ENCODE data around the gene ATG4C.

Gene ATG4C

DNA sequence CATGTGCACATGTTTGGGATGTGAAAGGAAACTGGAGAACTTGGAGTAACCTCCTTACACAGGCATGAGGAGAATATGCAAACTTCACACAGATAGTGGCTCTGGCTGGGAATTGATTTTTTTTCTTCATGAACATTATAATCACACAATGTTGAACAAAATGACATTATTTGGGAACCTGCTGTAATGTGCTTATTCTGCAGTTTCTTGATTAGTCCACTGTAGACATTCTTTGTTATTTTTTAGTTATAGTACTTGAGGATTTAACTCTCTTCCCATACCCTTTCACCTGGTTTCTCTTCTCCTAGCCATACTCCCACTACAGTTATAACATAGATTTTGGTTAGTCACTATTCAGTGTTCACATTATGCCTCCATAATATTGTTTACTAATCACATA lies 68.3 kb downstream of the ATG4C start:
- Mint-ChIP-seq H3K4me3 (no peak overlapping the region), H3K27ac (no peak overlapping the region), H3K9me3 (no peaks in the 10 kb centered on the region), H3K27me3 (no peaks in the 10 kb centered on the region), H3K4me1 (ENCODE audit: low read depth) (no peaks in the 10 kb centered on the region), H3K36me3 (ENCODE audit: low read depth) (peaks cover 25% of the 10 kb centered on the region)
- no peak for DNase-seq

DNA sequence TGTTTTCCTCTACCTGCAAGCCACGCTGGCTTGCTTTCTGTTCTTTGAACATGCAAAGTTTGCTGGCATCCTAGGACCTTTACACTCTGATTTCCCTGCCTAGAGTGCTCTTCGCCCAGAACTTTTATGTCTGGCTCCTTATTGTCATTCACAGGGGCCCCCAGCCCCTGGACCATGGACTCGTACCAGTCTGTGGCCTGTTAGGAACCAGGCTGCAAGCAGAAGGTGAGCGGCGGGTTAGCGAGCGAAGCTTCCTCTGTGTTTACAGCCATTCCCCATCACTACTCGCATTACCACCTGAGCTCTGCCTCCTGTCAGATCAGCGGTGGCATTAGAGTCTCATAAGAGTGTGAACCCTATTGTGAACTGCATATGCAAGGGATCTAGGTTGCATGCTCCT lies 73.0 kb downstream of the ATG4C start:
- DNase-seq: no peak
- H3K4me1 Mint-ChIP-seq (ENCODE audit: low read depth): no peaks in the 10 kb centered on the region
- H3K4me3 Mint-ChIP-seq: no peak overlapping the region
- no peaks in the 10 kb centered on the region for H3K9me3 Mint-ChIP-seq
- no peaks in the 10 kb centered on the region for H3K27me3 Mint-ChIP-seq
- H3K27ac Mint-ChIP-seq: no peak overlapping the region
- peaks cover 22% of the 10 kb centered on the region for H3K36me3 Mint-ChIP-seq (ENCODE audit: low read depth)

DNA sequence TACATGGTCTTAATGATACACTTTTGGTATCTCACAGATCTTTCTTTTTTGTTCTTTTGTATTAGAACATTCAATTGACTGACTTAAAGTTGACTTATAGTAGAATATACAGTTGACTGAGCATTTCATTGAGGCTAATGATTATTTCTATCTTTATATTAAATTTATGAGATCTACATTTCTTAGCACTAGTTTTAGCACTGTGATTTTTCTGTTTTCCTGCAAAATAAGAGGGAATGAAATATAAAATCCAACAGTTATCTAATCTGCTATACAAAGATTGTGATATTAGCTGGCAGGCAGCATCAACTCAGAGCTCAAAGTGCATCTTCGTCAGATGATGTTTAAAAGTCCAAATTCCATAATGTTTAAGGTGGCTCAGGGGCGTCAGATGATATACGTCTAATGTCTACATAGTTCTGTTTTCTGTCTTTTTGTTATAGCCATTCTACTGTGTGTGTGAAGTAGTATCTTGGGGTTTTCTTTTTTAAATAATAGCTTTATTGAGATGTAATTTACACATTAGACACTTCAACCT lies 85.4 kb downstream of the ATG4C start:
- no peaks in the 10 kb centered on the region for H3K9me3 Mint-ChIP-seq
- no peaks in the 10 kb centered on the region for H3K27me3 Mint-ChIP-seq
- H3K27ac Mint-ChIP-seq: no peak overlapping the region
- no peaks in the 10 kb centered on the region for H3K4me1 Mint-ChIP-seq (ENCODE audit: low read depth)
- H3K36me3 Mint-ChIP-seq (ENCODE audit: low read depth): no peaks in the 10 kb centered on the region
- no peak for DNase-seq
- no peak overlapping the region for H3K4me3 Mint-ChIP-seq

DNA sequence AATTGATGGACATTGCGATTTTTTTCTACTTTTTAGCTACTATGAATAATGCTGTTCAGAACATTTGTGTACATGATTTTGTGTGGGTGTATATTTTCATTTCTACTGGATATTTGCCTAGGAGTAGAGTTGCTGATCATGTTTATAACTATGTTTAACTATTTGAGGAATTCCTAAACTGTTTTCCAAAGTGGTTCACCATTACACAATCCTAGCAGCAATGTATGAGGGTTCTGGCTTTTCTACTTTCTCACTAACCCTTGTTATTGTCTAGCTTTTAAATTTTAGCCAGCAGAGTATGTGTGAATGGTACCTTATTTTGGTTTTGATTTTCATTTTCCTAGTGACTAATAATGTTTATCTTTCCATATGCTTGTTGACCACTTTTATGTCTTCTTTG lies 86.2 kb downstream of the ATG4C start:
- Mint-ChIP-seq H3K4me1 (ENCODE audit: low read depth) (no peaks in the 10 kb centered on the region), H3K9me3 (no peaks in the 10 kb centered on the region), H3K27me3 (no peaks in the 10 kb centered on the region), H3K27ac (no peak overlapping the region), H3K4me3 (no peak overlapping the region), H3K36me3 (ENCODE audit: low read depth) (no peaks in the 10 kb centered on the region)
- DNase-seq: no peak

DNA sequence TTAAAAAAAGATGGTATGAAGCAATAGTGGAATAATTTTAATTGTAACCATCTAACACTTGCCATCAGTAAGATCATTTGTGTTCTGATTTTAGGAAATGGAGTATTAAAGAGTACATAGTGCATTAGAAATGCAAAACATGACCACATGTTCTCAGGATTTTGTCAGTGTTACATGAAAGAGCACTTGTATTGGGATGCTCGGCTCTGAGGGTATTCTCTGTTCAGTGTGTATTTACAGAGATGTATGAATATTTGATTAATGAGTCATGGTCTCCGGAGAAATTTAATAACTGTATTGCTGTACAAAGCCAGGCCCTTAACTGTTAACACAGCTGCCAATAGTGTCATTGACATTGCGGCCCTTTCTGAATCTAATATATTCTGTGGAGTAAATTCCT lies 91.7 kb downstream of the ATG4C start:
- DNase-seq: no peak
- Mint-ChIP-seq H3K4me3 (no peak overlapping the region), H3K27me3 (peaks cover 7% of the 10 kb centered on the region), H3K36me3 (ENCODE audit: low read depth) (no peaks in the 10 kb centered on the region), H3K27ac (no peak overlapping the region), H3K4me1 (ENCODE audit: low read depth) (no peaks in the 10 kb centered on the region), H3K9me3 (no peaks in the 10 kb centered on the region)

DNA sequence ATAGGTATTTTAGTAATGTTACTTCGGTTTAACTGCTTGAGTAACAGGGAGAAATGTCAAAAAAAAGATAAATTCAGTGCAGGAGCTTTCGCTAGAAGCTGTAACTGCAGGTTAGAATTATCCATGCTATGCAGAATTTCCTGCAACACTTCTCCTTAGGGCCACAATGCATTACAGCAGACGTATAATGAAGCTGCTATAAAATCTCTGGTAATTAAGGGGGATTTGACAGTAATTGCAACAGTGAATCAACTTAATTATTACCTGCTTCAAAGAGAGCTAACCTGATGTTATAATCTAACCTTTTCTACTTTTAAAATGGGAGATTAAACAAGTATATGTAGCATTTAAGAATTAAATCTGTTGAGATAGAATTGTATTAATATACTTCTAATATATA lies 92.6 kb downstream of the ATG4C start:
- H3K9me3 Mint-ChIP-seq: no peaks in the 10 kb centered on the region
- DNase-seq: no peak
- H3K4me3 Mint-ChIP-seq: no peak overlapping the region
- no peak overlapping the region for H3K27ac Mint-ChIP-seq
- H3K4me1 Mint-ChIP-seq (ENCODE audit: low read depth): no peaks in the 10 kb centered on the region
- no peaks in the 10 kb centered on the region for H3K36me3 Mint-ChIP-seq (ENCODE audit: low read depth)
- H3K27me3 Mint-ChIP-seq: peaks cover 7% of the 10 kb centered on the region

DNA sequence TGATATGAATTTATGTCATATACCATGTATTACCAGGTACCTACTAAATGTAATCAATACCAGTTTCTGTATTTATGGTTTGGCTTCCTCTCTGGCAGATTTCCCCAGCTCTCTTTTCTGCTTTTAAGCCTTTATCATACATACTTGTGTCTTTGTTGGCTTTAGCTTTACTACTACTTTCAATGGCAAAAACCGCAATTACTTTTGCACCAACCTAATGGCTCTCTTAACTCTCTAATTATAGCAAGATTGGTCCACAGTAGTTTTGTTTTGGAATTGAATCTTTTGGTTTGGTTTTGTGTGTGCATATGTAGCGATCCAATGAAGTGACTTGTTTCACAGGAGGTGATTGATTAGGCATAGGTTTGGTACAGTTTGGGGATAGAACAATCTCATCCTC lies 93.6 kb downstream of the ATG4C start:
- no peak overlapping the region for H3K27ac Mint-ChIP-seq
- H3K36me3 Mint-ChIP-seq (ENCODE audit: low read depth): no peaks in the 10 kb centered on the region
- no peaks in the 10 kb centered on the region for H3K4me1 Mint-ChIP-seq (ENCODE audit: low read depth)
- DNase-seq: no peak
- peaks cover 11% of the 10 kb centered on the region for H3K27me3 Mint-ChIP-seq
- no peaks in the 10 kb centered on the region for H3K9me3 Mint-ChIP-seq
- H3K4me3 Mint-ChIP-seq: no peak overlapping the region

DNA sequence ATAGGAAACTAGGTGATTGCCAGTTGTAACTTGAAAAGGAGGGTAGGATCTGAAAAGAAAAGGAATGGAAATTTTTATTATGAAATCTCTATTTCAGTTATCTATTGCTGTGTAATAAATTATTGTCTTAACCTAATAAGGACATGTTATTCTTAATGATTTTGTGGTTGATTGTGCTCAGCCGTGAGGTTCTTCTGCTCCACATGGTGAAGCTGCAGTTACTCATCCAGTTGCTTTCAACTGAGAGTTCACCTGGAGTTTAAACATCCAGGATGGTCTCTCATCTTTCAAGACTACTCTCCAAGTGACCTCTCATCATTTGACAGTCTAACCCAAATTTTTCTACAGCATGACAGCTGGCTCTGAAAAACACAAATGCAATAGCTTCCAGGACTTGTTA lies 96.0 kb downstream of the ATG4C start:
- no peak for DNase-seq
- no peaks in the 10 kb centered on the region for H3K4me1 Mint-ChIP-seq (ENCODE audit: low read depth)
- H3K36me3 Mint-ChIP-seq (ENCODE audit: low read depth): no peaks in the 10 kb centered on the region
- peaks cover 16% of the 10 kb centered on the region for H3K27me3 Mint-ChIP-seq
- H3K27ac Mint-ChIP-seq: no peak overlapping the region
- H3K4me3 Mint-ChIP-seq: no peak overlapping the region
- no peaks in the 10 kb centered on the region for H3K9me3 Mint-ChIP-seq

DNA sequence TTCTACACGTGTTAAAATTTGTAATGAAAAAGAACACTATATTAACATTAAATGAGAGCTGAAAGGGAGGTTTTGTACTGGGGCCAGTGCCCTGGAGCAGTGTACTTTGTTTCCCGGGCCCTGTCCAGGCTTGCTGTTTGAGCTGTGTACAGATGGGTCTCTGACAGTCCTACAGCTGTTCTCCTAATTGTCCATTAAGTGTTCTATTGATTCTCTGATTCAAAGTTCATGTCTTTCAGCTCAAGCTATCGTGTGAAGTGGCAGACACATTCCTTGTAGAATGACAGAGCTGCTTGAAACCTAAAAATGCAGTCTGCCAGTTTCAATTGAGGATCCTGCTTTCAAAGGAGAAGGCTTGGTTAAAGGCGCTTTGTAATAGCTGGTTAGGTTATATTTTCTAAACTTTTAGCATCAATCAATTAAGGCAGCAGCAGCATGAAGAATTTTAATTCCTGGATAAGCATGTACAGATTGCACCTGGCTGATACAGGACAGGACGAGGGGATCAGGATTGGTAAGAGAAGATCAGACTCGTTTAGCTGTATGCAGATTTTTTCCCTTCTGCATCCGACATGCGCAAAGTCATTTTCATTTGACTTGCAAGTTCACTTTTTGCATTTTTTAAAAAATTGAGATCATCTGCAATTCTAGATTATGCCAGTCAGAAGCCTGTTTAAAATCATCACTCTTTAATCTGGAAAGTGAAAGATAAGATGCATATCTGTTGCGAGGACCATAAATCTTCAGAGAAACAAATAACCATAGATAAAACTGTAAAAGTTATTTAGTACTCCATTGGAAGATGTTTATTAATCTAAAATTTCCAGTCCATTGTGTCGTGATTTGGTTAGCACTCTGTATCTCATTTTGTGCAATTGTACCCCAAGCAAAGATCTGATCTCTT lies 98.5 kb downstream of the ATG4C start:
- Mint-ChIP-seq H3K27ac (no peak overlapping the region), H3K36me3 (ENCODE audit: low read depth) (no peaks in the 10 kb centered on the region), H3K9me3 (no peaks in the 10 kb centered on the region), H3K4me1 (ENCODE audit: low read depth) (no peaks in the 10 kb centered on the region), H3K4me3 (no peak overlapping the region), H3K27me3 (peaks cover 36% of the 10 kb centered on the region)
- DNase-seq: no peak

DNA sequence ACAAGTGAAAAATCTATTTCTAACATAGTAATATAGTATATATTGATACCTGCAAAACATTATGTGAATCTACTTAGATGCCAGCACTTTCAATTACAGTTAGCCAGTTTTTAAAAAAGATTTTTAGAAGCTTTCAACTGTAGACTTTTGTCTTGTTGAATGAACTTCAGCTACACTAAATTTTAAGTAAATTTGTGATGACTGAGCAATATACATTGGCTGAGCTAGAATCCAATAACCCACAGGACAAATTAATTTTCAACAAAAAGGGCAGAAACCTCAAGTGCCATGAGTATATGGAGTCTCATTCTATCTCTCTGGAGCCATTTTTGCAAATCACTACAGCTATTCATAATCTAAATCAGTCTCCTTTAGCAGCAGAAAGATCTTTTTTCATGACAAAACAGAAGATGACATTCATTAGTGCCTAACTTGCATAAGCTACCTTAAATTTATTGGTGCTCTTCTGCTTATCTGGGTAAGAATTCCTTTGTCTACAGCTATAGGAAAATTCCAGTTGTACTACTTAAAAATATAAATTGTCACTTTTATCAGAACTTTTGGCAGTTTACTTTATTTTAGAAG lies 100.3 kb downstream of the ATG4C start:
- no peak overlapping the region for H3K4me3 Mint-ChIP-seq
- DNase-seq: no peak

DNA sequence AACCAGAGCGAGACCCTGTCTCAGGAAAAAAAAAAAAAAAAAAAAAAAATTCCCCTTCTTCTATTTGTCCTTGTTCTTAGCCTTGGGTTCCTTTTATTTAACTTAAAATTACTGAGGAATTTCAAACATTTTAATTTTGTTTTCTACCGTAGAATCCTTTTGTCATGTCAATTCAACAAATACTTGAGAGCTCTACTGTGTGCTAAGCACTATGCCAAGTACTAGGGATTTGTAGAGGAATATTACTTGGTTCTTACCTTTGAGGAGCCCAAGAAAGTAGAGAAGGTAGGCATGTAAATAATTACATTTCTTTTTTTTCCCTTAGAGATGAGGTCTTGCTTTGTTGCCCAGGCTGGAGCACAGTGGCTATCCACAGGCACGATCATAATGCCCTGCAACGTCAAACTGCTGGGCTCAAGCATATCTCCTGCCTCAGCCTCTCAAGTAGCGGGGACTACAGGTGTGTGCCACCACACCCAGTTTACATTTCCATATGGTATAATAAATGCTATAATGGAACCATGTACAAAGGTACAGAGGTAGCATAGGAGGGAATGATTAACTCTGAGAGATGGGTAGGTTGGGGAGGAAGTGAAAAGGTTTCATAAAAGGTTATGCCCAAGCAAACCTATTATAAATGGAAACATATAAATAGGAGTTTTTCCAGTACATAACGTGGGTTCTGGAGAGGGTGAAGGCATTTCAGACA lies 104.0 kb downstream of the ATG4C start:
- Mint-ChIP-seq H3K9me3 (no peaks in the 10 kb centered on the region), H3K4me3 (no peak overlapping the region), H3K27me3 (peaks cover 48% of the 10 kb centered on the region), H3K4me1 (ENCODE audit: low read depth) (no peaks in the 10 kb centered on the region), H3K27ac (no peak overlapping the region), H3K36me3 (ENCODE audit: low read depth) (no peaks in the 10 kb centered on the region)
- DNase-seq: no peak

More for the DNA sequence above, 100.3 kb downstream of the ATG4C start:
- Mint-ChIP-seq H3K36me3 (ENCODE audit: low read depth) (no peaks in the 10 kb centered on the region), H3K27ac (no peak overlapping the region), H3K9me3 (no peaks in the 10 kb centered on the region), H3K4me1 (ENCODE audit: low read depth) (no peaks in the 10 kb centered on the region), H3K27me3 (peaks cover 50% of the 10 kb centered on the region)

DNA sequence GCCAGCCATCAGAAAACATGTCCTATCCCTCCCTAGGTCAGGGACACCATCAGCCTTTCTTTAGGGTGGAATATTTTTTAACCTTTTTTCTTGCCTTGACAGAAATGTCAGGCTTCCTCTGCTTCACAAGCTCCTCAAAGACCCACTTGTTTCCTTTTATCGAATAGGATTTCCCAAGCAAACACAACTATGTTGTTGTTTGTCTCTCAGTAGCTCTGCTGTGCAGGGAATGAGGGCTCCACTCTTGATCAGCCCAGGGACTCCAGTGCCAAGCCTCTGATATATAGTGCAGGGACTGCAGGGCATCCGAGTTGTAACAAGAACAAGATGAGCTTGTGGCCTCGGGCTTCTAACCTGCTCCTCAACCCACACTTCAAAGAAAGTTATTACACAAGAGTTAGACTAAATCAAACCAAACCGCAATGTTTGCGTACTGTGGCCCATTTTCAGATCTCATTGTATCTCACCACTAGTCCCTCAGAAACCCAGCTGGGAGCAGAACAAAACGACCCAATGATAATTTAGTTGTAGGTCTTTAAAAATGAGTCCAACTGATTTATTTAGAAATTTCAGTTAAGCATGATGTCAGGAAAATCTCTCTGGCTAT lies 108.1 kb downstream of the ATG4C start:
- Mint-ChIP-seq H3K9me3 (no peaks in the 10 kb centered on the region), H3K36me3 (ENCODE audit: low read depth) (no peaks in the 10 kb centered on the region), H3K27me3 (peaks cover 27% of the 10 kb centered on the region), H3K4me1 (ENCODE audit: low read depth) (no peaks in the 10 kb centered on the region), H3K4me3 (no peak overlapping the region), H3K27ac (no peak overlapping the region)
- no peak for DNase-seq

DNA sequence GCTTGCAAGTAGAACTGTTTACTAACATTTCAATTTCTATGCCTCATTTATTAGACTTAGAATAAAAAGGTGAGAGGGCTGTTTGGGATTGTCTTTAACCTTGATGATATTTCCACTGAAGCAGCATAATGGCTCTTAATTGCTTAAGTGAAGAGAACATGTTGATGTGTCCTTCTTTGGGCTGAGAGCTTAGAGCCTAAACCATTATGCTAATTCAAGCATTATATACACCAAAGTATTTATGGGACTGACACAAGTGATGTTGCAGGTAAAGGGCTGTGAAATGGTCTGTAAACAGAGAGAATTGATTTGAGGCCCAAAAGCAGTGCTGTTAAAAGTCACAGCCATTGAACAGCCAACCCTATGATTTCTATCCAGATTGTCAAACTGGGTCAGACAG lies 113.9 kb downstream of the ATG4C start:
- H3K27ac Mint-ChIP-seq: no peak overlapping the region
- H3K9me3 Mint-ChIP-seq: no peaks in the 10 kb centered on the region
- H3K27me3 Mint-ChIP-seq: no peaks in the 10 kb centered on the region
- H3K4me1 Mint-ChIP-seq (ENCODE audit: low read depth): no peaks in the 10 kb centered on the region
- H3K36me3 Mint-ChIP-seq (ENCODE audit: low read depth): no peaks in the 10 kb centered on the region
- H3K4me3 Mint-ChIP-seq: no peak overlapping the region
- DNase-seq: no peak

DNA sequence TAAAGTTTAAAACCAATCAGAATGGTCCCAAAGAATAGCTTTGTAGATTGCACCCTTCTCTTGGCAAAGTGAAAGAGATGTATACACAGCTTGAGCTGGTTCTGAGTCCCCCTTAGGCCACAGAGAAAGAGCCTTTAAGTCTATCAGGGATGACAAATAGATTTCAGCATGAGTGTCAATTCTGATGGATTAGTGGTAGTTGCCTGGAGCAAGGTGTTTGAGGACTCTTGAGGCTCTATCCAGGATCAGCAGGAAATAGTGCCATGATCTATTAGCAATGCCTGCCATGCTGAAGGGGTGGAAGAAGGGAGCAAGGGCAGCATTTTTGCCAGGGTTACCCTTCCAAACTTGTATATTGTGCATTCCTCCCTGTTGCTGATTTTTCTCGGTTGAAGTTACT lies 116.6 kb downstream of the ATG4C start:
- no peak for DNase-seq
- H3K27ac Mint-ChIP-seq: no peak overlapping the region
- no peaks in the 10 kb centered on the region for H3K4me1 Mint-ChIP-seq (ENCODE audit: low read depth)
- no peak overlapping the region for H3K4me3 Mint-ChIP-seq
- H3K36me3 Mint-ChIP-seq (ENCODE audit: low read depth): no peaks in the 10 kb centered on the region
- H3K27me3 Mint-ChIP-seq: no peaks in the 10 kb centered on the region
- H3K9me3 Mint-ChIP-seq: no peaks in the 10 kb centered on the region

Data from activated T-cell treated with anti-CD3 and anti-CD28 coated beads, Interleukin-2, amount 50 U/mL, for 24 hours (primary cell).